UCSD-AML1 (cell line): Measurements from ENCODE around the gene EPPIN.
"Not testable (repeated sequence)": the region's sequence is repeated elsewhere in the genome, so short reads cannot be mapped to it uniquely, and the experiment has no call there.

Experiments
- DNase-seq: peaks from one replicate; lab custom pipeline; 2025; ENCODE audit not compliant: unreplicated experiment; lab: John Stamatoyannopoulos, UW

EPPIN gene

DNA sequence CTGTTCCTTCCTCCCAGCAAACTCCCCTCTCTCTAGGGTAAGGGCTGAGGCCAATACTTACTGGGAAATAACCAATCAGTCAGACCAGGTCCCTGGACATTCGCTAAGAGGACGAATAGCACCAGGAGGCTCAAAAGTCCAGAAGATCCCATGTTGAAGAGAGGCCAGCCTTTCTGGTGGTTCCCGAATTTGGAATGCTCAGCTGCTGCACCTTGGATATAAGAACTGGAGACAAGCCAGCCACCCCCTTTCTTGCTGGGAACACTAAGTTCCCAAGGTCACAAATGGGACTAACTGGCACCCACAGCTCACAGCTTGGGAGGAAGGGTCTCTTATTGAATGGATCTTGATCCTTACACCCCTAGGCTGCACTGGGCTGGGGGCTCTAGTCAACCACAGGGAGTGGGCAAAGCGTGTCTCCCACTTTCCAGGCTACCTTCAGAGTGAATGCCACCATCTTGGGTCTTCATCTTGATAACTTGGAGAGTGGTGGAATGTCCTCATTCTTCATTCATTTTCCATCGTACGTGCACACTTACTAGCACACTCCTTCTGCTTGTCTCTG, at the start of gene EPPIN:
TSS of gene EPPIN (minus strand) at position 196 of the 565 bp plus-strand sequence. CDS start at position 152, 44 bp downstream.
- no peak for DNase-seq

- no peak for DNase-seq
These were observed 48.0 kb upstream of the EPPIN start for GRCh38 chr20:45595235-45595634.

DNA sequence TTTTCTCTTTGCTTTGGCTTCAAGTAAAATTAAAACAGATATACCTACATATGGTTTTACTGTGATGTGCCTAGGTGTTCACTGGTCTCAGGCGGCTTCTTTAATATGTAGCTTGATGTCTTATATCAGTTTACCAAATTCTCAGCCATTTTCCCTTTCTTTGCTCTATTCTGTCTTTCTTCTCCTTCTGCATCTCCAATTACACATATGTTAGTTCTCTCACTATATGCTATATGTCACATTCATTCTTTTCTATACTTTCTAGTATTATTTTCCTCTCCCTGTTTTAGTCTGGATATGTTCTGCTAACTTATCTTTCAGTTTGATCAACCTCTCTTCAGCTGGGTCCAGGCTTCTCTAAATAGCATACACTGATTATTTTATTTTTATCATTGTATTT, 46.3 kb upstream of the EPPIN start:
- no peak for DNase-seq

DNA sequence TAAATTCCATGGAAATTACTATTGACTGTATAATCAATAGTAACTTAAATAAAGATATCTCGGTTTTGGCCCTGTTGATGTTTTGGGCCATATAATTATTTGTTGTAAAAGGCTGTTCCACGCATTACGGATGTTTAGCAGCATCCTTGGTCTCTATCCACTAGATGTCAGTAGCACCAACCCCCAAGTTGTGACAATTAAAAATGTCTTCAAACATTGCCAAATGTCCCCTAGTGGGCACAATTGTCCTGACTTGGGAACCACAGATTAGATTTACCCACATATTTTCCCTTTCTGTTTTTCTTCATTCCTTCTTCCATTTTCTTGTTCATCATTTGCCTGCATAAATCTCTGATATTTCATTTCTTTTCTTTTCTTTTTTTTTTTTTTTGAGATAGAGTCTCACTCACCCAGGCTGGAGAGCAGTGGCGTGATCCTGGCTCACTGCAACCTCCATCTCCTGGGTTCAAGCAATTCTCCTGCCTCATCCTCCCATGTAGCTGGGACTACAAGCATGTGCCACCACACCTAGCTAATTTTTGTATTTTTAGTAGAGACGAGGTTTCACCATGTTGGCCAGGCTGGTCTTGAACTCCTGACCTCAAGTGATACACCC, 45.5 kb upstream of the EPPIN start:
- no peak for DNase-seq

- no peak for DNase-seq
These were observed 42.5 kb upstream of the EPPIN start for GRCh38 chr20:45589725-45590124.

GRCh38 chr20:45588800-45589199, 41.6 kb upstream of the EPPIN start:
- DNase-seq = no peak

- not testable (repeated sequence) for DNase-seq
These were observed 38.8 kb upstream of the EPPIN start for GRCh38 chr20:45585986-45586385.

GRCh38 chr20:45584294-45584693, 37.1 kb upstream of the EPPIN start:
- DNase-seq = not testable (repeated sequence)

- no peak for DNase-seq
These were observed 36.3 kb upstream of the EPPIN start for GRCh38 chr20:45583502-45583901.

GRCh38 chr20:45581702-45582101, 34.5 kb upstream of the EPPIN start:
- no peak for DNase-seq

GRCh38 chr20:45579184-45579583, 32.0 kb upstream of the EPPIN start, which contains the start of gene WFDC8:
TSS of gene WFDC8 (minus strand) at chr20:45579284. CDS start at chr20:45579247, 37 bp downstream.
- no peak for DNase-seq

- no peak for DNase-seq
These were observed 31.0 kb upstream of the EPPIN start for GRCh38 chr20:45578231-45578630.

- DNase-seq = no peak
These were observed 29.8 kb upstream of the EPPIN start for GRCh38 chr20:45576995-45577394.

DNA sequence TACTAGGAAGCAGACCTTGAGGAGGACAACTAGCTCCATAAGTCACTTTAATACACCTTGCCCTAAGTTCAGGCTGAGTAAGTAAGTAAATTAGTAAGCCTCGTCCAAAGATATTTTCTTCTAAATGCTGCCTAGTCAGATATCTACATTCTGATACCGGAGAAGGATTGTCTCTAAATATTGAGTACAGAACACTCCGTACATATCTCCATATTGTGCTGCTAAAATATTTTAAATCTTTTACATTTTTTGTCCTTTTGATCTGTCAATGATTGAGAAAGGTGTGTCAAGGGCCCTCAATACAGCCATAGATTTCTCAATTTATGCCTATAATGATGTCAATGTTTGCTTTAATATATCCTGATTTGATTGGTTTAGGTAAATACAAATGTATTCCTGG, 28.7 kb upstream of the EPPIN start:
- no peak for DNase-seq

GRCh38 chr20:45569650-45570049, 22.4 kb upstream of the EPPIN start:
- DNase-seq = not testable (repeated sequence)

DNA sequence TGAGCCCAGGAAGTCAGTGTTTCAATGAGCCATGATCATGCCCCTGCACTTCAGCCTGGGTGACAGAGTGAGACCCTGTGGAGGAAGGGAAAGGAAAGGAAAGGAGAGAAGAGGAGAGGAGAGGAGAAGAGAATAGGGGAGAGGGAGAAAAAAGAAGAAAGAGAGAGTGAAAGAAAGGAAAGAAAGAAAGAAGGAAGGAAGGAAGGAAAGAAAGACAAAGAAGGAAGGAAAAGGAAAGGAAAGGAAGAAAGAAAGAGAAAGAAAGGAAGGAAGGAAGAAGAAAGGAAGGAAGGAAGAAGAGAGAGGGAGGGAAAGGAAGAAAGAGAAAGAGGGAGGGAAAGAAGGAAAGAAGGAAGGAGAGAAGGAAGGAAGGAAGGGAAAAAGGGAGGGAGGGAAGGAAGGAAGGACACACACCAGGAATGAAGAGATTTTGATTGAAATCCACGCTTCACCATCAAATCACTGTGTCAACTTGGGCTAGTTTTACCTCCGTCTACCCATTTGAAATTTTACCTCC, 17.6 kb upstream of the EPPIN start:
- no peak for DNase-seq

GRCh38 chr20:45555198-45555597, 8.0 kb upstream of the EPPIN start:
- no peak for DNase-seq

GRCh38 chr20:45552456-45552855, 5.3 kb upstream of the EPPIN start:
- no peak for DNase-seq

GRCh38 chr20:45550765-45551164, 3.6 kb upstream of the EPPIN start:
- no peak for DNase-seq

DNA sequence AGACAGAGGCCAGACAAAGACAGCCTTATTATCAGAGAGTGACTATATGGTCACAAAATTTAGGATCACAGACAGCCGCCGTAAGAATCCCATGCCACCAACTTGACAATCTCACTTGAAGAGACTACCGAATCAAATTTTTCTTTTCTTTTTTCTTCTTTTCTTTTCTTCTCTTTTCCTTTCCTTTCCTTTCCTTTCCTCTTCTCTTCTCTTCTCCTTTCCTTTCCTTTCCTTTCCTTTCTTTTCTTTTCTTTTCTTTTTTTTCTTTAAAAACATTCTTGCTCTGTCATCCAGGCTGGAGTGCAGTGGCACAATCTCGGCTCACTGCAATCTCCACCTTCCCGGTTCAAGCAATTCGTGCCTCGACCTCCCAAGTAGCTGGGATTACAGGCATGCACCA, 1.2 kb upstream of the EPPIN start:
- DNase-seq = no peak

DNA sequence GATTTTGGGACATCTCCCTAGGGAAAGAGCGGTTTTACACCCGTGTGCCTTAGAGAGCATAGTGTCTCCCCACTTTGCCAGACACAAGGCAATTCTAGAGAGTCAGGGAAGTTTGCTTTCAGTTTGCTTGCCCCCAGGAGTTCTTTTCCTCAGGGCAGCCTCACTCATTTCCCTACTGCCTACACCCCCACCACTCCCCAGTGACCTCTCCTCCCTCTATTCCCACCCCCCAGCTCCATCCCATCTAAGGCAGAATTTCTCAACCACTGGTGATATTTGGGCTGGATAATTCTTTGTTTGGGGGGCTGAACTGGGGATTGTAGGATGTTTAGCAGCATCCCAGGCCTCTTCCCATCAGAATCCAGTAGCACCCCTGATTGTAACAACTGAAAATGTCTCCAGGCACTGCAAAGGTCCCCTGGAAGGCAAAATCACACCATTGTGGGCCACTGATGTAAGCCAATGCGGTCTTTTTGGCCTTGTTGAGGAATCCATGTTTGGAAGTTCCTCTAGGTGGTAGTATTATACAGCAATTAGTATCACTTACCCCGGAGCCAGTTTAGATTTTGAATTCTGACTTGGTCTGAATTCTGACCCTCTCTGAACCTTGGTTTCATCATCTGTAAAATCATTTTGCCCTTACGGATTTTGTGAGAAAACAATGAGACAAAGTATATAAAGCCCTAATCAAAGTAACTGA, 1.3 kb downstream of the EPPIN start:
- DNase-seq = no peak

- no peak for DNase-seq
These were observed 1.9 kb downstream of the EPPIN start for GRCh38 chr20:45545351-45545750.
